SK-N-SH (cell line): ENCODE data around the gene YWHAE. TPM values are rescaled to one million over a fixed set of nuclear protein-coding genes. Genes with fewer than 3 reads are reported as not detected.

Experiments used
- CTCF ChIA-PET: fragments of 300-600, 350-600 bp; formaldehyde crosslinking; extraction: SDS; loops from one replicate; lab custom pipeline; 2021; lab: Yijun Ruan, JAX
- POLR2A ChIA-PET: fragments of 350-600 bp; sonication (Branson Sonifier 250); formaldehyde crosslinking; extraction: SDS; loops from one replicate; lab custom pipeline; 2020; ENCODE audit warnings: antibody characterized with exemption, inconsistent platforms; lab: Yijun Ruan, JAX
- DNase-seq: peaks from one replicate; pipeline ENCODE4 v3.0.0; 2012
- H2AFZ ChIP-seq: fragments of 200-600 bp; sonication (generic); 2 replicates; pipeline ENCODE4 v1.8.1; 2016; ENCODE audit warnings: antibody characterized with exemption, mild to moderate bottlenecking, low read depth
- H3F3A ChIP-seq: fragments of 200-600 bp; sonication (generic); replicated peaks from 2 replicates; pipeline ENCODE3; 2016; ENCODE audit warnings: antibody characterized with exemption, mild to moderate bottlenecking; ENCODE audit not compliant: insufficient read depth
- H3K27ac ChIP-seq, 2 experiments: fragments of 200-500 bp in 1 of 2; fragments of 200-600 bp in 1 of 2; sonication (Bioruptor generic) in 1 of 2; sonication (generic), shearing (Covaris generic) in 1 of 2; 2 replicates each; pipeline versions ENCODE4 v1.5.1 to v1.6.1; 2014 to 2016; ENCODE audit warnings: low read depth in 2 of 2, inconsistent platforms in 1 of 2, low read length in 1 of 2, mild to moderate bottlenecking in 1 of 2, mixed read lengths in 1 of 2
- H3K27me3 ChIP-seq: fragments of 200-600 bp; sonication (generic), shearing (Covaris generic); 2 replicates; pipeline ENCODE4 v1.6.1; 2016; ENCODE audit warnings: mixed run types; ENCODE audit not compliant: insufficient read depth
- H3K36me3 ChIP-seq, 2 experiments: fragments of 200-500 bp in 1 of 2; fragments of 200-600 bp in 1 of 2; sonication (Bioruptor generic) in 1 of 2; sonication (generic) in 1 of 2; replicated peaks in 1 of 2; 2 replicates each; pipeline versions ENCODE3 to v1.5.1; 2014 to 2016; ENCODE audit warnings: low read length in 1 of 2, mild to moderate bottlenecking in 1 of 2; ENCODE audit not compliant: insufficient read depth in 2 of 2, control insufficient read depth in 1 of 2
- H3K4me1 ChIP-seq, 2 experiments: fragments of 200-500 bp in 1 of 2; fragments of 200-600 bp in 1 of 2; sonication (Bioruptor generic) in 1 of 2; sonication (generic), shearing (Covaris generic) in 1 of 2; 2 replicates each; pipeline versions ENCODE4 v1.5.1 to v1.6.1; 2014 to 2016; ENCODE audit warnings: low read depth in 1 of 2, low read length in 1 of 2, mixed run types in 1 of 2; ENCODE audit not compliant: insufficient read depth in 2 of 2, control insufficient read depth in 1 of 2
- H3K4me2 ChIP-seq: fragments of 200-600 bp; sonication (generic), shearing (Covaris generic); 2 replicates; pipeline ENCODE4 v1.6.1; 2017; ENCODE audit warnings: mixed run types
- H3K4me3 ChIP-seq, 2 experiments: fragments of 200-500 bp in 1 of 2; fragments of 200-600 bp in 1 of 2; sonication (Bioruptor generic) in 1 of 2; sonication (generic), shearing (Covaris generic) in 1 of 2; 2 replicates each; pipeline versions ENCODE4 v1.5.1 to v1.8.1; 2014 to 2016; ENCODE audit warnings: low read depth in 2 of 2, inconsistent platforms in 1 of 2, low read length in 1 of 2, mild to moderate bottlenecking in 1 of 2, mixed read lengths in 1 of 2, moderate library complexity in 1 of 2
- H3K79me2 ChIP-seq: fragments of 200-600 bp; sonication (generic); 2 replicates; pipeline ENCODE4 v1.8.1; 2017; ENCODE audit warnings: mild to moderate bottlenecking; ENCODE audit not compliant: insufficient read depth
- H3K9ac ChIP-seq: fragments of 200-600 bp; sonication (generic); 2 replicates; pipeline ENCODE4 v1.6.1; 2017; ENCODE audit warnings: mixed run types
- H3K9me2 ChIP-seq: fragments of 200-600 bp; sonication (generic); 2 replicates; pipeline ENCODE4 v1.6.1; 2017; ENCODE audit warnings: mixed run types
- H3K9me3 ChIP-seq: fragments of 200-600 bp; sonication (generic); 2 replicates; pipeline ENCODE4 v1.6.1; 2017; ENCODE audit warnings: mixed run types, mild to moderate bottlenecking, moderate library complexity
- H4K20me1 ChIP-seq: fragments of 200-600 bp; sonication (generic); 2 replicates; pipeline ENCODE4 v1.6.1; 2017; ENCODE audit warnings: mild to moderate bottlenecking, mixed run types; ENCODE audit not compliant: insufficient read depth
- CTCF ChIP-seq: fragments of 200-600 bp; sonication (generic); IDR thresholded peaks from 2 replicates; pipeline ENCODE4 v1.6.1; 2017; ENCODE audit warnings: antibody characterized with exemption, mild to moderate bottlenecking, moderate library complexity
- ELF1 ChIP-seq: IDR thresholded peaks from 2 replicates; pipeline ENCODE4 v1.4.0; 2012
- EP300 ChIP-seq, 2 experiments: IDR thresholded peaks; 2 replicates each; pipeline versions ENCODE4 v1.4.0 to v1.6.1; 2012; ENCODE audit warnings: borderline replicate concordance in 1 of 2, low read depth in 1 of 2, low read length in 1 of 2
- EZH2phosphoT487 ChIP-seq: fragments of 200-600 bp; sonication (generic); IDR thresholded peaks from 2 replicates; pipeline ENCODE4 v1.6.1; 2017; ENCODE audit warnings: low read depth, mixed run types, mild to moderate bottlenecking, antibody characterized with exemption, moderate library complexity, borderline replicate concordance
- FOSL2 ChIP-seq: IDR thresholded peaks from 2 replicates; pipeline ENCODE4 v1.4.0; 2012; ENCODE audit warnings: low read depth, mild to moderate bottlenecking, moderate library complexity, borderline replicate concordance
- GABPA ChIP-seq: IDR thresholded peaks from 2 replicates; pipeline ENCODE4 v1.4.0; 2012; ENCODE audit warnings: low read depth, mild to moderate bottlenecking
- MAX ChIP-seq: IDR thresholded peaks from 2 replicates; pipeline ENCODE4 v1.4.0; 2012; ENCODE audit warnings: low read depth
- MEF2A ChIP-seq: IDR thresholded peaks from 2 replicates; pipeline ENCODE4 v1.4.0; 2012; ENCODE audit warnings: low read depth, borderline replicate concordance
- RFX5 ChIP-seq: IDR thresholded peaks from 2 replicates; pipeline ENCODE4 v1.6.1; 2012; ENCODE audit warnings: mild to moderate bottlenecking, improper control_type of control experiment, low read length
- SMC3 ChIP-seq: IDR thresholded peaks from 2 replicates; pipeline ENCODE4 v1.6.1; 2012; ENCODE audit warnings: low read depth, low read length, improper control_type of control experiment
- TAF1 ChIP-seq: IDR thresholded peaks from 2 replicates; pipeline ENCODE4 v1.6.1; 2012; ENCODE audit warnings: low read depth, mild to moderate bottlenecking, low read length, moderate library complexity, borderline replicate concordance
- USF1 ChIP-seq: IDR thresholded peaks from 2 replicates; pipeline ENCODE4 v1.4.0; 2012; ENCODE audit warnings: low read depth, borderline replicate concordance
- USF2 ChIP-seq: fragments of 150-350 bp; IDR thresholded peaks from 2 replicates; pipeline ENCODE4 v1.6.1; 2017; ENCODE audit warnings: antibody characterized with exemption, low read length, low read depth, borderline replicate concordance
- ZBTB33 ChIP-seq: IDR thresholded peaks from 2 replicates; pipeline ENCODE4 v1.4.0; 2012; ENCODE audit warnings: low read depth, borderline replicate concordance
- WGBS: methylation state at CpG from one replicate; pipeline ENCODE4 v1.1.6; 2017; ENCODE audit warnings: low lambda C conversion rate; 5-methylcytosine and 5-hydroxymethylcytosine counted together
- polyA plus RNA-seq, 3 experiments: library from polyadenylated mRNA; depleted of rRNA; stranded (reverse); fragments of >200 nt; gene quantifications; 2 replicates each; pipeline ENCODE4 v1.2.3, GENCODE V29; 2012

YWHAE gene
- polyA plus RNA-seq, 1 of the 3 experiments (the other 2 are of a cell fraction) = 1,023 TPM

- peaks cover 0 to 23% of the 10 kb centered on the region in 2 experiments; a peak in 1 of 4 replicates for H3K4me1 ChIP-seq
- H3K79me2 ChIP-seq = peaks cover 100% of the 10 kb centered on the region
- H3K27ac ChIP-seq = peak overlapping the region in 1 of 2 experiments; percentile 20; a peak in 1 of 4 replicates
- H3K9me3 ChIP-seq = no peaks in the 10 kb centered on the region
- H3K4me2 ChIP-seq = no peak overlapping the region
- no peak overlapping the region for H2AFZ ChIP-seq
- no peak for DNase-seq
- H3K9ac ChIP-seq = no peak overlapping the region
- H3K27me3 ChIP-seq = no peaks in the 10 kb centered on the region
- peaks cover 0 to 10% of the 10 kb centered on the region in 2 experiments for H3K36me3 ChIP-seq
- peaks cover 100% of the 10 kb centered on the region for H4K20me1 ChIP-seq
- H3K4me3 ChIP-seq = no peak overlapping the region
- WGBS = 20% methylated on average over 1 of the region's 1 CpG
- no peaks in the 10 kb centered on the region for H3K9me2 ChIP-seq
- peaks cover 19% of the 10 kb centered on the region for H3F3A ChIP-seq
- CTCF ChIA-PET = interaction anchor here (0.8 to 3.5 kb wide), 2 partner anchors 13 to 19 kb away, joined by 3 to 19 read pairs; no protein-coding TSS in a partner anchor
- TF ChIP-seq TAF1 (no peak), ELF1 (no peak), FOSL2 (no peak), GABPA (no peak), EZH2phosphoT487 (no peak), EP300 (IDR thresholded peaks at IDR 0.05; ENCODE audit: borderline replicate concordance in 1 of 2, low read depth in 1 of 2, low read length in 1 of 2) (no peak), USF1 (no peak), SMC3 (no peak), MAX (no peak), CTCF (no peak), MEF2A (no peak), USF2 (no peak), ZBTB33 (no peak), RFX5 (no peak)
- POLR2A ChIA-PET = no interaction called here
These were observed 15.1 kb downstream of the YWHAE start for GRCh38 chr17:1384905-1385435.
